HepG2 (cell line): ENCODE measurements around the gene APOM. TPM values are rescaled to one million over a fixed set of nuclear protein-coding genes. Genes with fewer than 3 reads are reported as not detected.

Experiments used
- AKAP8 ChIP-seq: sonication (generic); formaldehyde crosslinking; IDR thresholded peaks from 2 replicates; pipeline ENCODE4 v1.5.1; 2020; ENCODE audit warnings: mild to moderate bottlenecking, missing genetic modification reagents
- SNAPC2 ChIP-seq: sonication (generic); formaldehyde crosslinking; IDR thresholded peaks from 2 replicates; pipeline ENCODE4 v1.8.1; 2022; ENCODE audit warnings: mild to moderate bottlenecking, missing genetic modification reagents
- SOX6 ChIP-seq, 2 experiments: fragments of 450-650 bp in 1 of 2; sonication (generic) in 1 of 2; formaldehyde crosslinking in 1 of 2; IDR thresholded peaks; 2 replicates each; pipeline versions ENCODE4 v1.4.0 to v1.6.1; 2017 to 2020; ENCODE audit warnings: antibody characterized with exemption in 1 of 2, mild to moderate bottlenecking in 1 of 2, missing genetic modification reagents in 1 of 2
- ZBTB3 ChIP-seq: sonication (generic); formaldehyde crosslinking; IDR thresholded peaks from 2 replicates; pipeline ENCODE4 v1.4.0; 2020; ENCODE audit warnings: low read depth, mild to moderate bottlenecking, moderate library complexity, missing genetic modification reagents, borderline replicate concordance
- ZNF333 ChIP-seq: sonication (generic); formaldehyde crosslinking; IDR thresholded peaks from 2 replicates; pipeline ENCODE4 v1.4.0; 2020; ENCODE audit warnings: mild to moderate bottlenecking, missing genetic modification reagents, borderline replicate concordance
- ZNF354B ChIP-seq: sonication (generic); formaldehyde crosslinking; IDR thresholded peaks from 2 replicates; pipeline ENCODE4 v1.8.0; 2022; ENCODE audit warnings: mild to moderate bottlenecking, missing genetic modification reagents
- ZNF552 ChIP-seq: sonication (generic); formaldehyde crosslinking; IDR thresholded peaks from 2 replicates; pipeline ENCODE4 v1.9.0; 2022; ENCODE audit warnings: missing genetic modification reagents, mild to moderate bottlenecking, borderline replicate concordance
- ZNF672 ChIP-seq: sonication (generic); formaldehyde crosslinking; IDR thresholded peaks from 2 replicates; pipeline ENCODE4 v1.8.1; 2022; ENCODE audit warnings: missing genetic modification reagents
- ZSCAN21 ChIP-seq: sonication (generic); formaldehyde crosslinking; IDR thresholded peaks from 2 replicates; pipeline ENCODE4 v1.8.0; 2022; ENCODE audit warnings: mild to moderate bottlenecking, missing genetic modification reagents, moderate library complexity, borderline replicate concordance
- polyA plus RNA-seq, 8 experiments: library from polyadenylated mRNA; depleted of rRNA in 3 of 8; stranded (reverse) in 7 of 8; unstranded in 1 of 8; fragments of >200 nt; fragmentation: Illumina TruSeq in 4 of 8; extraction: Trizol in 4 of 8; gene quantifications; 2 replicates each; pipeline versions ENCODE4 v1.2.1 to v1.2.3, GENCODE V29; 2011 to 2016; ENCODE audit warnings: low read depth in 4 of 8, missing spikeins in 1 of 8, mixed read lengths in 1 of 8; ENCODE audit not compliant: insufficient read depth in 1 of 8
- total RNA-seq, 5 experiments: library from RNA; depleted of rRNA; stranded (reverse); fragments of >200 nt; fragmentation: Illumina TruSeq; extraction: Trizol; gene quantifications; 2 replicates each; pipeline ENCODE4 v1.2.3, GENCODE V29; 2016; ENCODE audit warnings: low read depth in 1 of 5
- TF ChIP-seq, protein P1 (sequence below): sonication (generic); formaldehyde crosslinking; IDR thresholded peaks from 2 replicates; pipeline ENCODE4 v1.4.0; 2020; ENCODE audit warnings: missing genetic modification reagents
- TF ChIP-seq, protein P2 (sequence below): IDR thresholded peaks from 2 replicates; pipeline ENCODE4 v1.6.1; 2018; ENCODE audit warnings: missing genetic modification reagents
- TF ChIP-seq, protein P3 (sequence below): sonication (generic); formaldehyde crosslinking; IDR thresholded peaks from 2 replicates; pipeline ENCODE4 v1.5.0; 2020; ENCODE audit warnings: missing genetic modification reagents
- TF ChIP-seq, protein P4 (sequence below): sonication (generic); formaldehyde crosslinking; IDR thresholded peaks from 2 replicates; pipeline ENCODE4 v1.4.0; 2020; ENCODE audit warnings: missing genetic modification reagents
- TF ChIP-seq, protein P5 (sequence below): sonication (generic); formaldehyde crosslinking; IDR thresholded peaks from 2 replicates; pipeline ENCODE4 v1.9.0; 2021; ENCODE audit warnings: missing genetic modification reagents, borderline replicate concordance
- TF ChIP-seq, protein P6 (sequence below): IDR thresholded peaks from 2 replicates; pipeline ENCODE4 v1.6.1; 2016; ENCODE audit warnings: missing compliant biosample characterization, missing genetic modification reagents, borderline replicate concordance

The APOM gene
- total and polyA plus RNA-seq, 2 of the 13 experiments (the other 11 are each of a cell fraction or from before 2014, with no cell fraction given): 98.2 to 1,140 TPM

DNA sequence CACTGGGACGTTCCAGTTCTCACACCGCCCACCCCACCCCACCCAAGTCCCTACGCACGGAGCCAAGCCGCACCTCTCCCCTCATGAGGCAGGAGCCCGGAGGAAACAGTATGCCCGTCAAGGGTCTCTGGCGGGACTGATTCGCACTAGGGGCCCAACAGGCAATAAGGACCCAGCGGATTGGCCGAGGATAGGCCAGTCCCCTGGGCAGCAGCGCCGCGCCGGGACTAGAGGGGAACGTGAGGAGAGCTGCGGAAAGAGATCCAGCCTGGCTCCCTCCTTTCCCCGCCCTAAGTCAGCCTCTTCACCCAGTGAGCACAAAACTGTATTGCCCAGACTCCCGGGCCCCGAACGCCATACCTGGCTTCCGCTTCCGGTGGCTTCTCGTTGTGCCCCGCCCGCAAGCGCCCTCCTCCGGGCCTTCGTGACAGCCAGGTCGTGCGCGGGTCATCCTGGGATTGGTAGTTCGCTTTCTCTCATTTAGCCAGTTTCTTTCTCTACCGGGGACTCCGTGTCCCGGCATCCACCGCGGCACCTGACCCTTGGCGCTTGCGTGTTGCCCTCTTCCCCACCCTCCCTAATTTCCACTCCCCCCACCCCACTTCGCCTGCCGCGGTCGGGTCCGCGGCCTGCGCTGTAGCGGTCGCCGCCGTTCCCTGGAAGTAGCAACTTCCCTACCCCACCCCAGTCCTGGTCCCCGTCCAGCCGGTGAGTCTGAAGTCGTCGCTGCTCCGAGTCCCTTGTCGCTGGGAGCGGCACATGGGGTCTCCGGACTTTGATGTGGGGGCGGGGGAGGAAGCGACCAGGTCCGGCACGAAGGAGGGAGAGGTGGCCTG is 10.0 kb downstream of the APOM start, which contains the start of gene CSNK2B (continued):
- TF ChIP-seq, protein P1, sequence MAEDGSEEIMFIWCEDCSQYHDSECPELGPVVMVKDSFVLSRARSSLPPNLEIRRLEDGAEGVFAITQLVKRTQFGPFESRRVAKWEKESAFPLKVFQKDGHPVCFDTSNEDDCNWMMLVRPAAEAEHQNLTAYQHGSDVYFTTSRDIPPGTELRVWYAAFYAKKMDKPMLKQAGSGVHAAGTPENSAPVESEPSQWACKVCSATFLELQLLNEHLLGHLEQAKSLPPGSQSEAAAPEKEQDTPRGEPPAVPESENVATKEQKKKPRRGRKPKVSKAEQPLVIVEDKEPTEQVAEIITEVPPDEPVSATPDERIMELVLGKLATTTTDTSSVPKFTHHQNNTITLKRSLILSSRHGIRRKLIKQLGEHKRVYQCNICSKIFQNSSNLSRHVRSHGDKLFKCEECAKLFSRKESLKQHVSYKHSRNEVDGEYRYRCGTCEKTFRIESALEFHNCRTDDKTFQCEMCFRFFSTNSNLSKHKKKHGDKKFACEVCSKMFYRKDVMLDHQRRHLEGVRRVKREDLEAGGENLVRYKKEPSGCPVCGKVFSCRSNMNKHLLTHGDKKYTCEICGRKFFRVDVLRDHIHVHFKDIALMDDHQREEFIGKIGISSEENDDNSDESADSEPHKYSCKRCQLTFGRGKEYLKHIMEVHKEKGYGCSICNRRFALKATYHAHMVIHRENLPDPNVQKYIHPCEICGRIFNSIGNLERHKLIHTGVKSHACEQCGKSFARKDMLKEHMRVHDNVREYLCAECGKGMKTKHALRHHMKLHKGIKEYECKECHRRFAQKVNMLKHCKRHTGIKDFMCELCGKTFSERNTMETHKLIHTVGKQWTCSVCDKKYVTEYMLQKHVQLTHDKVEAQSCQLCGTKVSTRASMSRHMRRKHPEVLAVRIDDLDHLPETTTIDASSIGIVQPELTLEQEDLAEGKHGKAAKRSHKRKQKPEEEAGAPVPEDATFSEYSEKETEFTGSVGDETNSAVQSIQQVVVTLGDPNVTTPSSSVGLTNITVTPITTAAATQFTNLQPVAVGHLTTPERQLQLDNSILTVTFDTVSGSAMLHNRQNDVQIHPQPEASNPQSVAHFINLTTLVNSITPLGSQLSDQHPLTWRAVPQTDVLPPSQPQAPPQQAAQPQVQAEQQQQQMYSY (CRISPR knock-in tag): peak; percentile 97
- TF ChIP-seq ZNF333 (CRISPR knock-in tag) (no peak; the same call in 1 of the 2 replicates), SNAPC2 (peak; percentile 71; the same call in 1 of the 2 replicates), AKAP8 (CRISPR knock-in tag) (no peak), SOX6 (IDR thresholded peaks at IDR 0.05) (no peak), SOX6 (CRISPR knock-in tag; IDR thresholded peaks at IDR 0.05) (no peak; the same call in 1 of the 2 replicates), ZBTB3 (CRISPR knock-in tag) (0 out of 2 replicates have a peak, but pooled peaks have one; percentile 73), ZNF552 (no peak), ZNF354B (CRISPR knock-in tag) (no peak; the same call in 1 of the 2 replicates), ZNF672 (CRISPR knock-in tag) (no peak), ZSCAN21 (CRISPR knock-in tag) (no peak)
- TF ChIP-seq, protein P2, sequence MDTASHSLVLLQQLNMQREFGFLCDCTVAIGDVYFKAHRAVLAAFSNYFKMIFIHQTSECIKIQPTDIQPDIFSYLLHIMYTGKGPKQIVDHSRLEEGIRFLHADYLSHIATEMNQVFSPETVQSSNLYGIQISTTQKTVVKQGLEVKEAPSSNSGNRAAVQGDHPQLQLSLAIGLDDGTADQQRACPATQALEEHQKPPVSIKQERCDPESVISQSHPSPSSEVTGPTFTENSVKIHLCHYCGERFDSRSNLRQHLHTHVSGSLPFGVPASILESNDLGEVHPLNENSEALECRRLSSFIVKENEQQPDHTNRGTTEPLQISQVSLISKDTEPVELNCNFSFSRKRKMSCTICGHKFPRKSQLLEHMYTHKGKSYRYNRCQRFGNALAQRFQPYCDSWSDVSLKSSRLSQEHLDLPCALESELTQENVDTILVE (CRISPR knock-in tag): peak; percentile 79
- TF ChIP-seq, protein P3, sequence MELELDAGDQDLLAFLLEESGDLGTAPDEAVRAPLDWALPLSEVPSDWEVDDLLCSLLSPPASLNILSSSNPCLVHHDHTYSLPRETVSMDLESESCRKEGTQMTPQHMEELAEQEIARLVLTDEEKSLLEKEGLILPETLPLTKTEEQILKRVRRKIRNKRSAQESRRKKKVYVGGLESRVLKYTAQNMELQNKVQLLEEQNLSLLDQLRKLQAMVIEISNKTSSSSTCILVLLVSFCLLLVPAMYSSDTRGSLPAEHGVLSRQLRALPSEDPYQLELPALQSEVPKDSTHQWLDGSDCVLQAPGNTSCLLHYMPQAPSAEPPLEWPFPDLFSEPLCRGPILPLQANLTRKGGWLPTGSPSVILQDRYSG (CRISPR knock-in tag): peak; percentile 74; the same call in 1 of the 2 replicates
- TF ChIP-seq, protein P4, sequence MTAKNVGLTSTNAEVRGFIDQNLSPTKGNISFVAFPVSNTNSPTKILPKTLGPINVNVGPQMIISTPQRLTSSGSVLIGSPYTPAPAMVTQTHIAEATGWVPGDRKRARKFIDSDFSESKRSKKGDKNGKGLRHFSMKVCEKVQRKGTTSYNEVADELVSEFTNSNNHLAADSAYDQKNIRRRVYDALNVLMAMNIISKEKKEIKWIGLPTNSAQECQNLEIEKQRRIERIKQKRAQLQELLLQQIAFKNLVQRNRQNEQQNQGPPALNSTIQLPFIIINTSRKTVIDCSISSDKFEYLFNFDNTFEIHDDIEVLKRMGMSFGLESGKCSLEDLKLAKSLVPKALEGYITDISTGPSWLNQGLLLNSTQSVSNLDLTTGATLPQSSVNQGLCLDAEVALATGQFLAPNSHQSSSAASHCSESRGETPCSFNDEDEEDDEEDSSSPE (CRISPR knock-in tag): peak; percentile 79
- TF ChIP-seq, protein P5, sequence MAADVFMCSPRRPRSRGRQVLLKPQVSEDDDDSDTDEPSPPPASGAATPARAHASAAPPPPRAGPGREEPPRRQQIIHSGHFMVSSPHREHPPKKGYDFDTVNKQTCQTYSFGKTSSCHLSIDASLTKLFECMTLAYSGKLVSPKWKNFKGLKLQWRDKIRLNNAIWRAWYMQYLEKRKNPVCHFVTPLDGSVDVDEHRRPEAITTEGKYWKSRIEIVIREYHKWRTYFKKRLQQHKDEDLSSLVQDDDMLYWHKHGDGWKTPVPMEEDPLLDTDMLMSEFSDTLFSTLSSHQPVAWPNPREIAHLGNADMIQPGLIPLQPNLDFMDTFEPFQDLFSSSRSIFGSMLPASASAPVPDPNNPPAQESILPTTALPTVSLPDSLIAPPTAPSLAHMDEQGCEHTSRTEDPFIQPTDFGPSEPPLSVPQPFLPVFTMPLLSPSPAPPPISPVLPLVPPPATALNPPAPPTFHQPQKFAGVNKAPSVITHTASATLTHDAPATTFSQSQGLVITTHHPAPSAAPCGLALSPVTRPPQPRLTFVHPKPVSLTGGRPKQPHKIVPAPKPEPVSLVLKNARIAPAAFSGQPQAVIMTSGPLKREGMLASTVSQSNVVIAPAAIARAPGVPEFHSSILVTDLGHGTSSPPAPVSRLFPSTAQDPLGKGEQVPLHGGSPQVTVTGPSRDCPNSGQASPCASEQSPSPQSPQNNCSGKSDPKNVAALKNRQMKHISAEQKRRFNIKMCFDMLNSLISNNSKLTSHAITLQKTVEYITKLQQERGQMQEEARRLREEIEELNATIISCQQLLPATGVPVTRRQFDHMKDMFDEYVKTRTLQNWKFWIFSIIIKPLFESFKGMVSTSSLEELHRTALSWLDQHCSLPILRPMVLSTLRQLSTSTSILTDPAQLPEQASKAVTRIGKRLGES (CRISPR knock-in tag): no peak
- TF ChIP-seq, protein P6, sequence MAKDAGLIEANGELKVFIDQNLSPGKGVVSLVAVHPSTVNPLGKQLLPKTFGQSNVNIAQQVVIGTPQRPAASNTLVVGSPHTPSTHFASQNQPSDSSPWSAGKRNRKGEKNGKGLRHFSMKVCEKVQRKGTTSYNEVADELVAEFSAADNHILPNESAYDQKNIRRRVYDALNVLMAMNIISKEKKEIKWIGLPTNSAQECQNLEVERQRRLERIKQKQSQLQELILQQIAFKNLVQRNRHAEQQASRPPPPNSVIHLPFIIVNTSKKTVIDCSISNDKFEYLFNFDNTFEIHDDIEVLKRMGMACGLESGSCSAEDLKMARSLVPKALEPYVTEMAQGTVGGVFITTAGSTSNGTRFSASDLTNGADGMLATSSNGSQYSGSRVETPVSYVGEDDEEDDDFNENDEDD (CRISPR knock-in tag): peak; percentile 79; the same call in 1 of the 2 replicates
